SU-DHL-6 (cell line): ENCODE measurements around the gene FLNA.

Experiments used
- CTCF ChIP-seq: fragments of 200-600 bp; sonication (generic); IDR thresholded peaks from one replicate; pipeline ENCODE4 v1.5.1; 2017; ENCODE audit warnings: antibody characterized with exemption, mild to moderate bottlenecking, low read length, moderate library complexity; ENCODE audit not compliant: insufficient read depth, poor library complexity, severe bottlenecking
- EZH2phosphoT487 ChIP-seq: fragments of 200-600 bp; sonication (generic), shearing (Covaris generic); conservative IDR thresholded peaks from 2 replicates; pipeline ENCODE4 v1.6.1; 2018; ENCODE audit warnings: mild to moderate bottlenecking, antibody characterized with exemption, low read length, moderate library complexity, mixed read lengths

GRCh38 chrX:154365997-154366665, 8.3 kb downstream of the FLNA start:
- TF ChIP-seq CTCF (no peak), EZH2phosphoT487 (no peak)
